ENCODE measurements around the gene SERPIND1.

SERPIND1 gene

GRCh38 chr22:20792966-20793728, 19.2 kb downstream of the SERPIND1 start:
- peak; percentile 55 for DNase-seq (ENCODE audit: low read depth, low spot score)

GRCh38 chr22:20793748-20794649, 20.1 kb downstream of the SERPIND1 start:
- no peak for DNase-seq (ENCODE audit: low read depth, low spot score)

- no peak for DNase-seq (ENCODE audit: low read depth, low spot score)
These were observed 20.9 kb downstream of the SERPIND1 start for GRCh38 chr22:20794650-20795413.

- DNase-seq (ENCODE audit: low read depth, low spot score) = no peak
These were observed 22.8 kb downstream of the SERPIND1 start for GRCh38 chr22:20796731-20797130.

- DNase-seq (ENCODE audit: low read depth, low spot score) = no peak
These were observed 24.3 kb downstream of the SERPIND1 start for GRCh38 chr22:20798218-20798617.

- DNase-seq (ENCODE audit: low read depth, low spot score) = no peak
These were observed 25.1 kb downstream of the SERPIND1 start for GRCh38 chr22:20798974-20799373.

GRCh38 chr22:20799449-20799848, 25.5 kb downstream of the SERPIND1 start:
- DNase-seq (ENCODE audit: low read depth, low spot score) = no peak

GRCh38 chr22:20802452-20802851, 28.5 kb downstream of the SERPIND1 start:
- DNase-seq (ENCODE audit: low read depth, low spot score) = no peak

GRCh38 chr22:20802922-20803553, 29.1 kb downstream of the SERPIND1 start:
- no peak for DNase-seq (ENCODE audit: low read depth, low spot score)

GRCh38 chr22:20803696-20804324, 29.9 kb downstream of the SERPIND1 start:
- DNase-seq (ENCODE audit: low read depth, low spot score) = peak; percentile 60

- DNase-seq (ENCODE audit: low read depth, low spot score) = no peak
These were observed 30.7 kb downstream of the SERPIND1 start for GRCh38 chr22:20804650-20805049.

GRCh38 chr22:20805972-20806471, 32.1 kb downstream of the SERPIND1 start:
- peak; percentile 27 for DNase-seq (ENCODE audit: low read depth, low spot score)

GRCh38 chr22:20807315-20807752, 33.4 kb downstream of the SERPIND1 start:
- peak; percentile 48 for DNase-seq (ENCODE audit: low read depth, low spot score)

- no peak for DNase-seq (ENCODE audit: low read depth, low spot score)
These were observed 34.9 kb downstream of the SERPIND1 start for GRCh38 chr22:20808844-20809243.

GRCh38 chr22:20809538-20810185, 35.7 kb downstream of the SERPIND1 start:
- DNase-seq (ENCODE audit: low read depth, low spot score) = no peak

GRCh38 chr22:20810645-20811044, 36.7 kb downstream of the SERPIND1 start:
- no peak for DNase-seq (ENCODE audit: low read depth, low spot score)

- no peak for DNase-seq (ENCODE audit: low read depth, low spot score)
These were observed 37.3 kb downstream of the SERPIND1 start for GRCh38 chr22:20811171-20811570.

GRCh38 chr22:20811971-20812660, 38.2 kb downstream of the SERPIND1 start:
- DNase-seq (ENCODE audit: low read depth, low spot score) = no peak

- no peak for DNase-seq (ENCODE audit: low read depth, low spot score)
These were observed 39.1 kb downstream of the SERPIND1 start for GRCh38 chr22:20813056-20813455.

Data from astrocyte of the hippocampus (primary cell).